GM23248 (cell line): ENCODE measurements around the gene PARD6B.

Experiments used
- EZH2 ChIP-seq: fragments of 200-600 bp; sonication (generic); IDR thresholded peaks from 2 replicates; pipeline ENCODE4 v1.6.1; 2018; ENCODE audit warnings: antibody characterized with exemption, mild to moderate bottlenecking; ENCODE audit not compliant: insufficient read depth, poor library complexity, severe bottlenecking
- EZH2phosphoT487 ChIP-seq: fragments of 200-600 bp; sonication (generic); IDR thresholded peaks from 2 replicates; pipeline ENCODE4 v1.6.1; 2018; ENCODE audit warnings: antibody characterized with exemption, moderate library complexity, mild to moderate bottlenecking, low read depth; ENCODE audit not compliant: insufficient read depth

DNA sequence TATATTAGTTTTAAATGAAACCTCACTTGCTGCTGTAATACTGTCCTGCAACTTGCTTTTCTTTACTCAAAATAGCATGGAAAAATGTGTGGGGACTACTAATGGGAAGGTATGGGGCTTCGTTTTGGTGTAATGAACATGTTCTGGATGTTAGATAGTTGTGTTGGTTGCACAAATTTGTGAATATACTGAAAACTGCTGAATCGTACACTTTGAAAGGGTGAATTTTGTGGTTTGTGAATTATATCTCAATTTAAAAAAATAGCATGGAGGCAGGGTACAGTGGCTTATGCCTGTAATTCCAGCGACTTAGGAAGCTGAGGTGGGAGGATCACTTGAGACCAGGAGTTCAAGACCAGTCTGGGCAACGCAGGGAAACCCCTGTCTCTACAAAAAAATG, 65.8 kb downstream of the PARD6B start:
- TF ChIP-seq EZH2 (no peak), EZH2phosphoT487 (no peak)
